Bronchial epithelial cell (primary cell): Measurements from ENCODE around the gene KLB. TPM values are rescaled to one million over a fixed set of nuclear protein-coding genes. Genes with fewer than 3 reads are reported as not detected.
A peak's percentile ranks its signal among the peaks of the same experiment; 100 is the strongest.
"Not testable (repeated sequence)": the region's sequence is repeated elsewhere in the genome, so short reads cannot be mapped to it uniquely, and the experiment has no call there.

ENCODE experiments used
- DNase-seq: peaks from one replicate; pipeline ENCODE4 v3.0.0-alpha.2; 2010; ENCODE audit warnings: low read depth
- FAIRE-seq: peaks from 2 replicates; lab custom pipeline; 2011; peaks lifted over from hg19 to GRCh38; lab: Jason Lieb, UNC
- H3K27me3 ChIP-seq: 2 replicates; pipeline ENCODE4 v1.5.1; 2011; ENCODE audit warnings: low read length; ENCODE audit not compliant: control insufficient read depth, insufficient read depth
- H3K36me3 ChIP-seq: 2 replicates; pipeline ENCODE4 v1.5.1; 2011; ENCODE audit warnings: low read length; ENCODE audit not compliant: control insufficient read depth, insufficient read depth
- H3K4me3 ChIP-seq: 2 replicates; pipeline ENCODE4 v1.5.1; 2011; ENCODE audit warnings: mild to moderate bottlenecking, low read depth, low read length, control low read depth
- total RNA-seq: library from RNA; depleted of rRNA; stranded (reverse); fragments of >200 nt; gene quantifications from 2 replicates; pipeline ENCODE4 v1.2.1, GENCODE V29; 2014
- TF ChIP-seq, protein P1 (sequence below): IDR thresholded peaks from 2 replicates; pipeline ENCODE4 v1.5.1; 2011; ENCODE audit warnings: mild to moderate bottlenecking, moderate library complexity, low read length, control low read depth, inconsistent platforms; ENCODE audit not compliant: insufficient read depth, severe bottlenecking

The KLB gene
- total RNA-seq, 1 donor from 2014 or later: under 0.01 TPM

DNA sequence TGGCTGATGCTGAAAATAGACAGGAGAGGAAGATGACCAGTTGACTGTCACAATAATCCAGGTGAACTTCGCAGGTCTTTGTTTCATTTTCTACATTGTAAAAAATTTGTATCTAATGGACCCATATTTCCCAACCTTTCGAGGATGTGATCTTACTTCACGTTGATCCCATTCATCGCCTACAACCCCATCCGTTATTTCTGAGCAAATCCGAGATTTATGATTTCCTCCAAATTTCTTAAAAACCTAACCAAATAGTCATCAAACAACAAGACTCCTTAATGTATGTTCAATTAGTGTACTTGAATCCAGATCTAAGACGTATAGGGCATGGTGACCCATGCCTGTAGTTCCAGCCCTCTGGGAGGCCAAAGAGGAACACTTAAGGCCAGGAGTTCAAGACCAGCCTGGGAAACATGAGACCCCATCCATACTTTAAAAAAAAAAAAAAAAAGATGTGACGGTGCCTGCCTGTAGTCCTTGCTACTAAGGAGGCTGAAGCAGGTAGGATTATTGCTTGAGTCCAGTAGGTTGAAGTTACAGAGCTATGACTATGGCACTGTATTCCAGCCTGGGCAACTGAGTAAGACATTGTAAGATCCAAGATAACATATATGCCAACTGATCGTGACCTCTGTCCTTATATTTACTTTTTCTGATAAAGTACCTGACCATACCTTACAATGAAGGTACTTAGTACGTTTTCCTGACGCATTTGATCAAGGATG is 46.3 kb downstream of the KLB start:
- TF ChIP-seq, protein P1, sequence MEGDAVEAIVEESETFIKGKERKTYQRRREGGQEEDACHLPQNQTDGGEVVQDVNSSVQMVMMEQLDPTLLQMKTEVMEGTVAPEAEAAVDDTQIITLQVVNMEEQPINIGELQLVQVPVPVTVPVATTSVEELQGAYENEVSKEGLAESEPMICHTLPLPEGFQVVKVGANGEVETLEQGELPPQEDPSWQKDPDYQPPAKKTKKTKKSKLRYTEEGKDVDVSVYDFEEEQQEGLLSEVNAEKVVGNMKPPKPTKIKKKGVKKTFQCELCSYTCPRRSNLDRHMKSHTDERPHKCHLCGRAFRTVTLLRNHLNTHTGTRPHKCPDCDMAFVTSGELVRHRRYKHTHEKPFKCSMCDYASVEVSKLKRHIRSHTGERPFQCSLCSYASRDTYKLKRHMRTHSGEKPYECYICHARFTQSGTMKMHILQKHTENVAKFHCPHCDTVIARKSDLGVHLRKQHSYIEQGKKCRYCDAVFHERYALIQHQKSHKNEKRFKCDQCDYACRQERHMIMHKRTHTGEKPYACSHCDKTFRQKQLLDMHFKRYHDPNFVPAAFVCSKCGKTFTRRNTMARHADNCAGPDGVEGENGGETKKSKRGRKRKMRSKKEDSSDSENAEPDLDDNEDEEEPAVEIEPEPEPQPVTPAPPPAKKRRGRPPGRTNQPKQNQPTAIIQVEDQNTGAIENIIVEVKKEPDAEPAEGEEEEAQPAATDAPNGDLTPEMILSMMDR: no peak
- H3K36me3 ChIP-seq: peaks cover 29% of the 10 kb centered on the region
- no peak overlapping the region for H3K4me3 ChIP-seq
- no peak for DNase-seq
- no peak for FAIRE-seq
- no peaks in the 10 kb centered on the region for H3K27me3 ChIP-seq

DNA sequence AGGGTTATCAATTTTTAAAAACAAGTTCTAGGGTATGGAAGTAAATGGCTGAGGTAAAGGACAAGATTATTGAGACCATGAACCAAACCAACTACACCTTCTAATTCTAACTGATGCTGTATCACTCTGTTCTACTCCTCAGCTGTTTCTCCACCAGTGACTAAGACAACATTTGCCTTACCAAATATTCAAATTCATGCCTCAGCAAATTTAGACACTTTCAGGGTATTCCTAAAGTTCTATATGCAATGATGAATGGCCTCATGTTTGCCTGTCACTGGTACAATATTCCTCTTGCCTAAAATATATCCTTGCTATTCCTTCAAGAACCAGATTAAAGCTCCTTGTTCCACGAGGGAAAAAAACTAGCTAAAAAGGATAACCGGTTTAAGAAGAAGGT is 47.0 kb downstream of the KLB start:
- TF ChIP-seq, protein P1: no peak
- FAIRE-seq (no peak), DNase-seq (no peak)
- peaks cover 29% of the 10 kb centered on the region for H3K36me3 ChIP-seq
- no peak overlapping the region for H3K4me3 ChIP-seq
- H3K27me3 ChIP-seq: no peaks in the 10 kb centered on the region

DNA sequence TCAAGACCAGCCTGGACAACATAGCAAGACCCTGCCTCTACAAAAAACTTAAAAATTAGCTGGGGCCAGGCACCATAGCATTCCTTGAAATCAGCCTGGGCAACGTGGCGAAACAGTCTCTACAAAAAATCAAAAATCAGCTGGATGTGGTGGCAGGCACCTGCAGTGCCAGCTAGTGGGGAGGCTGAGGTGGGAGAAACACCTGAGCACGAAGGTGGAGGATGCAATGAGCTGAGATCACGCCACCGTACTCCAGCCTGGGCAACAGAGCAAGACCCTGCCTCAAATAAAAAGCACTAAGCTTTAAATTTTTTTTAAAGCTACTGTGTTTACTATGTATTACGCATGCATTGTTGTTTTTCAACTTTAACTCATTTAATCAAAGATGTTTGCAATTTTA is 48.8 kb downstream of the KLB start:
- TF ChIP-seq, protein P1: no peak
- DNase-seq (no peak), FAIRE-seq (no peak)
- H3K27me3 ChIP-seq: no peaks in the 10 kb centered on the region
- H3K36me3 ChIP-seq: peaks cover 29% of the 10 kb centered on the region
- no peak overlapping the region for H3K4me3 ChIP-seq

DNA sequence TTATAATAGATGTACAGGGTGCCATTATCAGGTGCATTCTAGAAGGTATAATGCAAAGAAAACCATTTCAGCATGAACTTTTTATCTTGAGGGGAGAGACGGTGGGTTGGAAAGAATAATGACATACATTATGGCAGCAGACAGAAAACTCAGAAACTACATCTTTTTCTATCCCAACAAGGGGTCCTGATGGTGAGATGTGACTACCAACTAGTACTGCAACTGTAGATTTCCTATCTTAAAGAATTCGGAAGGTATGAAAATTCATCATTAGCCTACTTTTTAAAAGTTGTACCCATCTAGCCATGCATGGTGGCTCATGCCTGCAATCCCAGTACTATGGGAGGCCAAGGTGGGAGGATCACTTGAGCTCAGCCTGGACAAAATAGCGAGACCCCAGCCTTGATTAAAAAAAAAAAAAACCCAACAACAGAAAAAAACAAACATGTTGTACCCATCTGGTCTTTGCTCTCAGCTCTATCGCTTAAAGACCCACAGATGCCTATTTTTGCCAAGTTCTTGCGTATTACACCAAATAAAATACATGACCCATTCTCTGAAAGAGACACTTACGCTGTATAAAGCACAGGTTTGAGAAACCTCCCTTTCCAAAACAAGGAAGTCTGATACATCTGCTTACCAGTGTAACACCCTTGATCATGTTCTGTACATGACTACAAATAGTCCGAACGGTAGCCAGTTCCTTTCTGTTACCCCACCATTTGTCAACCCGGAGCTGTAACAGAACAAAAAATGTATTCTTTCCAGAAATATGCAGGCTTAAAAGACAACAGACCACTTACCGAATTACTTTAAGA is 50.4 kb downstream of the KLB start:
- peak overlapping the region; percentile 90 for H3K4me3 ChIP-seq
- TF ChIP-seq, protein P1: no peak
- no peaks in the 10 kb centered on the region for H3K27me3 ChIP-seq
- FAIRE-seq (no peak), DNase-seq (no peak)
- peaks cover 28% of the 10 kb centered on the region for H3K36me3 ChIP-seq

DNA sequence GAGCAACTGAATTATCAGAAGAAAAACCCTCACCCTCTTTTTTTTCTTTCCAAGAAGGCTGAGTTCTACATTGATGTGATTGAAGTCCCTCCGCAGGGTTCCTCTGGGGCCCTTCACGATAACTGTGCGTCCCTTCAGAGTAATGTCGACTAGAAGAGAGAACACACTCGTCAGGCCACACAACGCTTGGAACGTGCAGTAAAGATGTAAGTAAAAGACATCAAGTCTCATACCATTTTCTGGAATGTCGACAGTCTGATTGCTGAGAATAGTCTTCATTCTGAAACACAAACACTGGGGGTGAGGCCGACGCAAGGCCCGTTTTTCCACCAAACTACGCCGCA is 51.4 kb downstream of the KLB start:
- Histone ChIP-seq H3K36me3 (peaks cover 28% of the 10 kb centered on the region), H3K4me3 (peak overlapping the region; percentile 90)
- FAIRE-seq, H3K27me3 ChIP-seq, DNase-seq: not testable (repeated sequence)

DNA sequence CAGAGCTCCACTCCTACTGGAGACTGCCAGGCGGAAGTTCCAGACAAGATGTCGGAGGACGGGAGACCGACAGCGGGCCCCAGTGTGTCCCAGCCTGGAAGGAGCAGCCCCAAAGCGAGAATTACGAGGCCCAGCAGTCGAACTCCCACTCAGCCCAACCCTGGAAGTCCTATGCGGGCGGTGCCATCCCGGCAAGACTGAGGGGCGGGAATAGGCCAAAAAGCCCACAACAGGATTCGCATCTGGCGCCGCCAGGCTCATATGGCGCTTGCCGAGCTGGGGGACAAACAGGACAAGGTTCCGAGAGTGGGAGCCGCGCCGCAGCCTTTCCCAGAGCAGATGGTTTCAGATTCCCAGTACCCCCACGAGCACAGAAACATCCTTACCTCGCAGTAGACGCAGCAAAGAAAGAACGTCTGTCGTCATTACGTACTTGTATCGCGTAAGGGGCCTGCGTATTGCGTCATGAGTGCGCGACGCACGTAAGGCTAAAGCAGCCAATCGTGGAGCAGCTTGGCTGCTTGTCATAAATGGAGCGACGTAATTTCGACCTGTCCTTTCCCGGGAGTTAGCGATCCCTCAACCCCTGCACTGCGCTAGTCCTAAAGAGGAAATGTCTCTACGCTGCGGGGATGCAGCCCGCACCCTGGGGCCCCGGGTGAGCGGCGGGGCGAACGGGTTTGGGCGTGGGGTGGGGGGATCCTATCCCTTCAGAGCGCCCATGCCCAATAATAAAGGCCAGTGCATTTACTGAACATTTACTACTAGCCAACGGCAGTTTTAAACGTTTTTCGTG is 52.0 kb downstream of the KLB start, which contains the start of the genes LIAS and RPL9:
Gene LIAS (plus strand): TSS at position 552 of the 796 bp plus-strand sequence. CDS start 62 bp downstream, at position 614.
Gene RPL9 (minus strand): TSS at position 418 of the 796 bp plus-strand sequence. CDS start 483 bp downstream, outside the sequence.
- DNase-seq (peak; percentile 98), FAIRE-seq (peak; percentile 72)
- Histone ChIP-seq H3K36me3 (peaks cover 25% of the 10 kb centered on the region), H3K4me3 (peak within 1 kb of the TSS; percentile 90), H3K27me3 (no peaks in the 10 kb centered on the region)
- TF ChIP-seq, protein P1: no peak
